ENCODE results near the gene IGSF3.

IGSF3 gene

GRCh38 chr1:116572771-116573430, 94.6 kb downstream of the IGSF3 start:
- Histone ChIP-seq H3K23ac (ENCODE audit: low read length in 2 of 2) (no peak overlapping the region), H2AK5ac (ENCODE audit: low read length, severe bottlenecking) (no peak overlapping the region), H4K91ac (ENCODE audit: low read length) (no peak overlapping the region), H2BK120ac (ENCODE audit: low read depth, low read length) (no peak overlapping the region), H3K36me3 (ENCODE audit: control insufficient read depth in 1 of 2, insufficient read depth in 2 of 2, low read depth in 1 of 2, low read length in 2 of 2) (peaks cover 0 to 3% of the 10 kb centered on the region in 2 experiments), H2AFZ (ENCODE audit: low read depth, low read length) (no peak overlapping the region), H3K4me3 (ENCODE audit: insufficient read depth in 1 of 2, low read depth in 1 of 2, low read length in 2 of 2) (no peak overlapping the region), H2BK15ac (ENCODE audit: low read depth, poor library complexity, severe bottlenecking) (no peak overlapping the region), H2BK12ac (ENCODE audit: low read length in 2 of 2) (no peak overlapping the region), H3K14ac (ENCODE audit: low read length in 2 of 2) (no peak overlapping the region), H3K4ac (ENCODE audit: low read depth in 1 of 2, low read length in 2 of 2) (no peak overlapping the region), H2BK5ac (ENCODE audit: low read depth, low read length, poor library complexity, severe bottlenecking) (no peak overlapping the region), H3K27ac (ENCODE audit: low read length, poor library complexity, severe bottlenecking) (no peak overlapping the region), H3K4me1 (ENCODE audit: control insufficient read depth, insufficient read depth, low read depth, low read length) (peaks cover 18% of the 10 kb centered on the region), H3K4me2 (ENCODE audit: low read length, poor library complexity, severe bottlenecking) (no peak overlapping the region), H3K18ac (ENCODE audit: low read depth in 1 of 2, low read length in 2 of 2) (no peak overlapping the region), H3K27me3 (ENCODE audit: control insufficient read depth in 1 of 2, insufficient read depth in 1 of 2, low read length in 2 of 2) (no peaks in the 10 kb centered on the region), H3K9me3 (ENCODE audit: control insufficient read depth, low read length) (no peaks in the 10 kb centered on the region), H3K79me1 (replicated peaks; ENCODE audit: low read length, poor library complexity, severe bottlenecking) (peaks cover 8% of the 10 kb centered on the region), H3K9ac (ENCODE audit: low read length) (no peak overlapping the region), H4K8ac (ENCODE audit: low read length) (no peak overlapping the region)
- WGBS = 73% methylated on average over 3 of the region's 4 CpGs
- no peak for DNase-seq

GRCh38 chr1:116572099-116572498, 95.4 kb downstream of the IGSF3 start:
- Histone ChIP-seq H2AK5ac (ENCODE audit: low read length, severe bottlenecking) (peak overlapping the region; percentile 67), H2BK120ac (ENCODE audit: low read depth, low read length) (no peak overlapping the region), H3K79me1 (replicated peaks; ENCODE audit: low read length, poor library complexity, severe bottlenecking) (peaks cover 8% of the 10 kb centered on the region), H3K4ac (ENCODE audit: low read depth in 1 of 2, low read length in 2 of 2) (no peak overlapping the region), H2BK12ac (ENCODE audit: low read length in 2 of 2) (no peak overlapping the region), H3K4me3 (ENCODE audit: insufficient read depth in 1 of 2, low read depth in 1 of 2, low read length in 2 of 2) (no peak overlapping the region), H3K27ac (ENCODE audit: low read length, poor library complexity, severe bottlenecking) (no peak overlapping the region), H3K36me3 (ENCODE audit: control insufficient read depth in 1 of 2, insufficient read depth in 2 of 2, low read depth in 1 of 2, low read length in 2 of 2) (peaks cover 0 to 2% of the 10 kb centered on the region in 2 experiments), H3K18ac (ENCODE audit: low read depth in 1 of 2, low read length in 2 of 2) (no peak overlapping the region), H4K8ac (ENCODE audit: low read length) (no peak overlapping the region), H3K14ac (ENCODE audit: low read length in 2 of 2) (no peak overlapping the region), H2BK5ac (ENCODE audit: low read depth, low read length, poor library complexity, severe bottlenecking) (no peak overlapping the region), H3K9ac (ENCODE audit: low read length) (no peak overlapping the region), H4K91ac (ENCODE audit: low read length) (no peak overlapping the region), H3K4me1 (ENCODE audit: control insufficient read depth, insufficient read depth, low read depth, low read length) (peaks cover 18% of the 10 kb centered on the region), H2BK15ac (ENCODE audit: low read depth, poor library complexity, severe bottlenecking) (no peak overlapping the region), H3K9me3 (ENCODE audit: control insufficient read depth, low read length) (no peaks in the 10 kb centered on the region), H3K23ac (ENCODE audit: low read length in 2 of 2) (no peak overlapping the region), H3K4me2 (ENCODE audit: low read length, poor library complexity, severe bottlenecking) (no peak overlapping the region), H3K27me3 (ENCODE audit: control insufficient read depth in 1 of 2, insufficient read depth in 1 of 2, low read length in 2 of 2) (no peaks in the 10 kb centered on the region), H2AFZ (ENCODE audit: low read depth, low read length) (no peak overlapping the region)
- WGBS = 100% methylated on average over 1 of the region's 2 CpGs
- no peak for DNase-seq

- Histone ChIP-seq H2AK5ac (ENCODE audit: low read length, severe bottlenecking) (peak overlapping the region; percentile 67), H2BK120ac (ENCODE audit: low read depth, low read length) (peak overlapping the region; percentile 15), H3K14ac (ENCODE audit: low read length in 2 of 2) (no peak overlapping the region), H3K9me3 (ENCODE audit: control insufficient read depth, low read length) (no peaks in the 10 kb centered on the region), H3K18ac (ENCODE audit: low read depth in 1 of 2, low read length in 2 of 2) (peak overlapping the region; percentile 45 to 82), H3K4me3 (ENCODE audit: insufficient read depth in 1 of 2, low read depth in 1 of 2, low read length in 2 of 2) (peak overlapping the region; percentile 78 to 87), H3K23ac (ENCODE audit: low read length in 2 of 2) (no peak overlapping the region), H2BK15ac (ENCODE audit: low read depth, poor library complexity, severe bottlenecking) (peak overlapping the region; percentile 44), H3K4me2 (ENCODE audit: low read length, poor library complexity, severe bottlenecking) (peak overlapping the region; percentile 83), H2AFZ (ENCODE audit: low read depth, low read length) (peak overlapping the region; percentile 47), H3K36me3 (ENCODE audit: control insufficient read depth in 1 of 2, insufficient read depth in 2 of 2, low read depth in 1 of 2, low read length in 2 of 2) (no peaks in the 10 kb centered on the region), H3K4me1 (ENCODE audit: control insufficient read depth, insufficient read depth, low read depth, low read length) (peaks cover 18% of the 10 kb centered on the region), H3K79me1 (replicated peaks; ENCODE audit: low read length, poor library complexity, severe bottlenecking) (peaks cover 9% of the 10 kb centered on the region), H2BK12ac (ENCODE audit: low read length in 2 of 2) (peak overlapping the region in 1 of 2 experiments; percentile 54), H4K91ac (ENCODE audit: low read length) (peak overlapping the region; percentile 57), H4K8ac (ENCODE audit: low read length) (peak overlapping the region; percentile 35), H2BK5ac (ENCODE audit: low read depth, low read length, poor library complexity, severe bottlenecking) (peak overlapping the region; percentile 45), H3K27ac (ENCODE audit: low read length, poor library complexity, severe bottlenecking) (no peak overlapping the region), H3K27me3 (ENCODE audit: control insufficient read depth in 1 of 2, insufficient read depth in 1 of 2, low read length in 2 of 2) (no peaks in the 10 kb centered on the region), H3K4ac (ENCODE audit: low read depth in 1 of 2, low read length in 2 of 2) (peak overlapping the region; percentile 52 to 57), H3K9ac (ENCODE audit: low read length) (peak overlapping the region; percentile 90)
- WGBS = 13% methylated on average over 19 of the region's 24 CpGs
- peak; percentile 17 for DNase-seq
These were observed 96.2 kb downstream of the IGSF3 start for GRCh38 chr1:116571215-116571919.
